ENCODE measurements around the gene HAGH.

DNA sequence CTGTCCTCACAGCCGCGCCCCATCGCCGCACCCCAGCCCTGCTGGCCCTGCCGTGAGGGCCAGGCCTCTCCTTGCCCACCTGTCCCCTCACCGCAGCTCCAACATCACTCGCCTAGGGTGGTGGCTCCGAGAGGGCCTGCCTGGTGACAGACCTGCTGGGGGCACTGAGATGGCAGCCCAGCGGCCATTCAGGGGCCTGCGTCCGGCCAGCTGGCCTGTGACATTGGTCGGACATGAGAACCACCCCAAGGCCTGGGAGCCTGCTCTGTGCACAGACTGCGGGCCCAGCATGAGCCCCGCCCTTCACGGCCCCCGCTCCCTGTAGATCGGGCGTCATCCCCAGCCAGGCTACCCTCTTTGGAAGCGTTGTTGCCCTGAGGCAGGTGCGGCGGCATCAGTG lies 67.1 kb downstream of the HAGH start:
- no peak for TF ChIP-seq POLR2A (IDR thresholded peaks at IDR 0.05; ENCODE audit: low read depth, low read length)
- no peak for TF ChIP-seq POLR2AphosphoS5 (IDR thresholded peaks at IDR 0.05; ENCODE audit: low read depth, low read length)
- no peak for TF ChIP-seq TAF1 (IDR thresholded peaks at IDR 0.05; ENCODE audit: borderline replicate concordance, low read depth, low read length)
